Aorta (tissue), 5 donors: ENCODE data around the gene HSPA1B. TPM values are rescaled to one million over a fixed set of nuclear protein-coding genes. Genes with fewer than 3 reads are reported as not detected.
"Not testable (repeated sequence)": the region's sequence is repeated elsewhere in the genome, so short reads cannot be mapped to it uniquely, and the experiment has no call there.

Source experiments
- ATAC-seq: fragments of 200-7000 bp; cut with Tn5 transposase; one replicate; pipeline ENCODE4 v1.9.1; 2022; ENCODE audit warnings: moderate library complexity; ENCODE audit not compliant: low FRiP score
- DNase-seq, 2 donors: peaks; one replicate each; pipeline ENCODE4 v3.0.0-alpha.2; 2020
- H3K27ac ChIP-seq, 2 donors: one replicate each; pipeline ENCODE4 v1.5.1; 2013; ENCODE audit warnings: low read length in 2 of 2, mild to moderate bottlenecking in 2 of 2, moderate library complexity in 2 of 2, control low read depth in 1 of 2, inconsistent platforms in 1 of 2, low read depth in 1 of 2
- H3K27me3 ChIP-seq, 2 donors: one replicate each; pipeline ENCODE4 v1.6.1; 2013; ENCODE audit warnings: control low read depth in 1 of 2, low read length in 1 of 2, mild to moderate bottlenecking in 1 of 2, moderate library complexity in 1 of 2; ENCODE audit not compliant: insufficient read depth in 2 of 2, control insufficient read depth in 1 of 2
- H3K36me3 ChIP-seq, 2 donors: one replicate each; pipeline ENCODE4 v1.6.1; 2013; ENCODE audit warnings: control low read depth in 1 of 2, low read length in 1 of 2, mild to moderate bottlenecking in 1 of 2; ENCODE audit not compliant: insufficient read depth in 2 of 2, control insufficient read depth in 1 of 2
- H3K4me1 ChIP-seq, 2 donors: one replicate each; pipeline ENCODE4 v1.6.1; 2013; ENCODE audit warnings: low read length in 2 of 2, control low read depth in 1 of 2, mild to moderate bottlenecking in 1 of 2, moderate library complexity in 1 of 2; ENCODE audit not compliant: insufficient read depth in 2 of 2, control insufficient read depth in 1 of 2
- H3K4me3 ChIP-seq, 2 donors: one replicate each; pipeline ENCODE4 v1.5.1; 2013; ENCODE audit warnings: low read length in 2 of 2, control low read depth in 1 of 2, mild to moderate bottlenecking in 1 of 2
- H3K9me3 ChIP-seq: one replicate; pipeline ENCODE4 v1.6.1; 2013; ENCODE audit warnings: mild to moderate bottlenecking, low read length; ENCODE audit not compliant: control insufficient read depth
- WGBS, 2 donors: extraction: QIAGEN DNeasy Blood & Tissue Kit; methylation state at CpG; one replicate each; pipeline ENCODE4 v1.1.7; 2013; 5-methylcytosine and 5-hydroxymethylcytosine counted together
- intact Hi-C, 2 donors: fragments of 100-400 bp; cut with DNase I; formaldehyde crosslinking; loops; one replicate each; pipeline versions ENCODE4 v1.14.2 to v1.15.0; 2022
- polyA plus RNA-seq, 2 donors: library from polyadenylated mRNA; stranded (reverse); fragments of 200-250 nt; gene quantifications; one replicate each; pipeline ENCODE4 v1.2.3, GENCODE V29; 2013
- total RNA-seq, 2 donors: library from RNA; stranded (reverse); fragmentation: NEBNext Ultra II Directional; extraction: Animal tissue kit (Norgen Biotek cat#: 25700); gene quantifications; one replicate each; pipeline ENCODE4 v1.2.1, GENCODE V29; 2021
- donor health status: healthy with polysubstance abuse.
- donor health status: Bipolar disorder and iron deficiency.
- donor health status: DM: no; HTN: no; CAD: no.
- donor health status: DM: no; HTN: no; CAD: no.
- donor health status: DM: yes; HTN: yes; CAD: no.

HSPA1B gene
- total and polyA plus RNA-seq, 4 donors, result 23.2 to 332 (median 108) TPM

GRCh38 chr6:31858707-31859106, 31.2 kb downstream of the HSPA1B start:
- Histone ChIP-seq H3K4me1 (no peaks in the 10 kb centered on the region), H3K36me3 (peaks cover 0 to 2% of the 10 kb centered on the region in 2 donors), H3K27ac (no peak overlapping the region), H3K4me3 (no peak overlapping the region), H3K27me3 (no peaks in the 10 kb centered on the region), H3K9me3 (no peaks in the 10 kb centered on the region)
- no peak for DNase-seq
- intact Hi-C loops, result no loop called here
- whole genome bisulfite sequencing, 2 donors, result 94 to 95% methylated on average over 8 of the region's 8 CpGs
- no peak for ATAC-seq

- WGBS, 2 donors, result 90 to 93% methylated on average over 11 of the region's 11 CpGs
- intact Hi-C loops, result loop anchor here in 1 of 2 donors (10.0 kb wide), 1 partner anchor 175 kb away; the partner anchor contains the start of gene LY6G5C
- Histone ChIP-seq H3K27me3 (no peaks in the 10 kb centered on the region), H3K4me3 (no peak overlapping the region), H3K4me1 (no peaks in the 10 kb centered on the region), H3K9me3 (no peaks in the 10 kb centered on the region), H3K27ac (no peak overlapping the region), H3K36me3 (peaks cover 0 to 2% of the 10 kb centered on the region in 2 donors)
- DNase-seq (no peak), ATAC-seq (no peak)
Observed at GRCh38 chr6:31859923-31860322, 32.4 kb downstream of the HSPA1B start.

- intact Hi-C loops, result loop anchor here in 1 of 2 donors (10.0 kb wide), 1 partner anchor 176 kb away; the partner anchor contains the start of gene LY6G5C
- peaks cover 0 to 2% of the 10 kb centered on the region in 2 donors for H3K36me3 ChIP-seq
Observed at GRCh38 chr6:31860349-31860748, 32.8 kb downstream of the HSPA1B start.

GRCh38 chr6:31861150-31861549, 33.6 kb downstream of the HSPA1B start:
- WGBS, 2 donors, result 92% methylated on average over 7 of the region's 7 CpGs
- intact Hi-C loops, result loop anchor here in 1 of 2 donors (10.0 kb wide), 1 partner anchor 176 kb away; the partner anchor contains the start of gene LY6G5C

More at GRCh38 chr6:31860349-31860748, 32.8 kb downstream of the HSPA1B start:
- WGBS, 2 donors, result 91 to 94% methylated on average over 13 of the region's 13 CpGs
- DNase-seq (no peak), ATAC-seq (no peak)
- no peak overlapping the region for H3K27ac ChIP-seq
- H3K27me3 ChIP-seq, result no peaks in the 10 kb centered on the region
- no peaks in the 10 kb centered on the region for H3K4me1 ChIP-seq
- no peaks in the 10 kb centered on the region for H3K9me3 ChIP-seq
- H3K4me3 ChIP-seq, result no peak overlapping the region

GRCh38 chr6:31861919-31862343, 34.4 kb downstream of the HSPA1B start:
- no peaks in the 10 kb centered on the region for H3K4me1 ChIP-seq
- WGBS, 2 donors, result 39 to 40% methylated on average over 17 of the region's 17 CpGs
- H3K27ac ChIP-seq, result no peak overlapping the region
- intact Hi-C loops, result loop anchor here in 1 of 2 donors (2.0 to 10.0 kb wide), 2 partner anchors 27 to 177 kb away; partner anchors contain the start of gene LY6G5C
- DNase-seq (no peak), ATAC-seq (no peak)
- peak overlapping the region; percentile 39 to 48 for H3K4me3 ChIP-seq
- H3K9me3 ChIP-seq, result no peaks in the 10 kb centered on the region
- no peaks in the 10 kb centered on the region for H3K27me3 ChIP-seq
- peaks cover 0 to 2% of the 10 kb centered on the region in 2 donors for H3K36me3 ChIP-seq

More at GRCh38 chr6:31861150-31861549, 33.6 kb downstream of the HSPA1B start:
- Histone ChIP-seq H3K27ac (no peak overlapping the region), H3K36me3 (peaks cover 0 to 2% of the 10 kb centered on the region in 2 donors), H3K9me3 (no peaks in the 10 kb centered on the region), H3K4me1 (no peaks in the 10 kb centered on the region), H3K4me3 (no peak overlapping the region), H3K27me3 (no peaks in the 10 kb centered on the region)
- ATAC-seq (no peak), DNase-seq (no peak)

GRCh38 chr6:31862344-31863235, 35.1 kb downstream of the HSPA1B start, which contains the start of gene NEU1:
NEU1 (minus strand) TSS chr6:31862821; CDS start chr6:31862776, 45 bp downstream.
- WGBS, 2 donors, result 0 to 1% methylated on average over 58 to 64 of the region's 64 CpGs
- H3K9me3 ChIP-seq, result no peaks in the 10 kb centered on the region
- DNase-seq, result peak; percentile 99 to 100
- H3K4me1 ChIP-seq, result no peaks in the 10 kb centered on the region
- peak within 1 kb of the TSS; percentile 43 to 48 for H3K4me3 ChIP-seq
- peak within 1 kb of the TSS in 1 of 2 donors; percentile 74 for H3K27ac ChIP-seq
- peak; percentile 98 for ATAC-seq
- no peaks in the 10 kb centered on the region for H3K36me3 ChIP-seq
- no peaks in the 10 kb centered on the region for H3K27me3 ChIP-seq
- intact Hi-C loops, result loop anchor here in 1 of 2 donors (2.0 to 10.0 kb wide), 2 partner anchors 28 to 178 kb away; partner anchors contain the start of gene LY6G5C

- not testable (repeated sequence) for DNase-seq, H3K4me3 ChIP-seq, H3K27me3 ChIP-seq, H3K36me3 ChIP-seq, H3K9me3 ChIP-seq, H3K4me1 ChIP-seq, ATAC-seq
- intact Hi-C loops, result loop anchor here in 1 of 2 donors (10.0 kb wide), 1 partner anchor 179 kb away; the partner anchor contains the start of gene LY6G5C
- WGBS, 2 donors, result 20 to 22% methylated on average over 16 of the region's 16 CpGs
- H3K27ac ChIP-seq, result peak overlapping the region in 1 of 2 donors; percentile 10
Observed at GRCh38 chr6:31864123-31864562, 36.6 kb downstream of the HSPA1B start.

GRCh38 chr6:31864818-31865204, 37.3 kb downstream of the HSPA1B start:
- no peak overlapping the region for H3K4me3 ChIP-seq
- H3K4me1 ChIP-seq, result no peaks in the 10 kb centered on the region
- ATAC-seq, result no peak
- no peak overlapping the region for H3K27ac ChIP-seq
- H3K36me3 ChIP-seq, result no peaks in the 10 kb centered on the region
- DNase-seq, result no peak
- no peaks in the 10 kb centered on the region for H3K9me3 ChIP-seq
- H3K27me3 ChIP-seq, result no peaks in the 10 kb centered on the region
- 81 to 82% methylated on average over 8 of the region's 8 CpGs for WGBS, 2 donors
- intact Hi-C loops, result loop anchor here in 1 of 2 donors (10.0 kb wide), 1 partner anchor 180 kb away; the partner anchor contains the start of gene LY6G5C
